ENCODE measurements around the gene DLX2.

DNA sequence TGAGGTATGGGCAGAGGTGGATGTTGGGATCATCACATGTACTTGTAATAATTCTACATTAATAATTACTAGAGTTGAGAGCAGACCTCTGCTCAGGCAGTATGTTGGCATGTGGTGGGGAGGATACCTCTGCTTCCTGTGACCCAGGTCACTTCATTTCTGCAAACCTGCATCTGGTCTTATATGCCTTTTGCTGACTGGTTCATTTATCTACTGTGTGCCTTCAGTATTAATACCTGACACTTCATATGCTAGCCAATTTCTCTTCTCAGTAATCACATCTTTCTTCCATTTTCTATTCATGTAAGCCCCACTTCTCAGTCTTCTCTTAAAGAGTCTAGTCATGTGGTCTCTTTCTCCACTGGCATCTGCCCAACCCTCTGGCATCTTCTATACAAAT lies 41.1 kb upstream of the DLX2 start:
- TF ChIP-seq, protein P1, sequence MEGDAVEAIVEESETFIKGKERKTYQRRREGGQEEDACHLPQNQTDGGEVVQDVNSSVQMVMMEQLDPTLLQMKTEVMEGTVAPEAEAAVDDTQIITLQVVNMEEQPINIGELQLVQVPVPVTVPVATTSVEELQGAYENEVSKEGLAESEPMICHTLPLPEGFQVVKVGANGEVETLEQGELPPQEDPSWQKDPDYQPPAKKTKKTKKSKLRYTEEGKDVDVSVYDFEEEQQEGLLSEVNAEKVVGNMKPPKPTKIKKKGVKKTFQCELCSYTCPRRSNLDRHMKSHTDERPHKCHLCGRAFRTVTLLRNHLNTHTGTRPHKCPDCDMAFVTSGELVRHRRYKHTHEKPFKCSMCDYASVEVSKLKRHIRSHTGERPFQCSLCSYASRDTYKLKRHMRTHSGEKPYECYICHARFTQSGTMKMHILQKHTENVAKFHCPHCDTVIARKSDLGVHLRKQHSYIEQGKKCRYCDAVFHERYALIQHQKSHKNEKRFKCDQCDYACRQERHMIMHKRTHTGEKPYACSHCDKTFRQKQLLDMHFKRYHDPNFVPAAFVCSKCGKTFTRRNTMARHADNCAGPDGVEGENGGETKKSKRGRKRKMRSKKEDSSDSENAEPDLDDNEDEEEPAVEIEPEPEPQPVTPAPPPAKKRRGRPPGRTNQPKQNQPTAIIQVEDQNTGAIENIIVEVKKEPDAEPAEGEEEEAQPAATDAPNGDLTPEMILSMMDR (conservative IDR thresholded peaks at IDR 0.05; ENCODE audit: low read length) = no peak
- no peak for TF ChIP-seq EZH2phosphoT487 (IDR thresholded peaks at IDR 0.05; ENCODE audit: borderline replicate concordance)

Measured in Loucy (cell line).